Heart left ventricle (tissue), 16 donors: ENCODE data around the gene PLCB1. TPM values are rescaled to one million over a fixed set of nuclear protein-coding genes. Genes with fewer than 3 reads are reported as not detected.

Experiments
- ATAC-seq, 4 donors: fragments of 200-7000 bp; cut with Tn5 transposase; one replicate each; pipeline ENCODE4 v1.9.1; 2020 to 2022; ENCODE audit warnings: moderate library complexity in 4 of 4, mild to moderate bottlenecking in 3 of 4, moderate number of reproducible peaks in 1 of 4
- DNase-seq, 5 donors: peaks; one replicate each; pipeline ENCODE4 v3.0.0-alpha.2; 2020
- H3K27ac ChIP-seq, 12 donors: fragments of 200-600 bp; sonication (generic) in 4 of 12; one replicate each; pipeline versions ENCODE4 v1.5.0 to v1.8.0; 2016 to 2022; ENCODE audit warnings: mild to moderate bottlenecking in 2 of 12
- H3K27me3 ChIP-seq, 9 donors: fragments of 200-600 bp; sonication (generic) in 2 of 9; one replicate each; pipeline versions ENCODE4 v1.5.1 to v1.8.0; 2016 to 2022; ENCODE audit warnings: mild to moderate bottlenecking in 3 of 9
- H3K36me3 ChIP-seq, 9 donors: fragments of 200-600 bp; sonication (generic) in 2 of 9; one replicate each; pipeline versions ENCODE4 v1.5.0 to v1.8.0; 2018 to 2022; ENCODE audit warnings: mild to moderate bottlenecking in 2 of 9
- H3K4me1 ChIP-seq, 12 donors: fragments of 200-600 bp; sonication (generic) in 4 of 12; one replicate each; pipeline versions ENCODE4 v1.5.0 to v1.8.0; 2016 to 2022; ENCODE audit warnings: mild to moderate bottlenecking in 3 of 12
- H3K4me3 ChIP-seq, 12 donors: fragments of 200-600 bp; sonication (generic) in 4 of 12; one replicate each; pipeline versions ENCODE4 v1.5.0 to v1.8.0; 2017 to 2022; ENCODE audit warnings: mild to moderate bottlenecking in 9 of 12, moderate library complexity in 4 of 12
- H3K9me3 ChIP-seq, 12 donors: fragments of 200-600 bp; sonication (generic) in 4 of 12; one replicate each; pipeline versions ENCODE4 v1.5.0 to v1.8.0; 2016 to 2022; ENCODE audit warnings: mild to moderate bottlenecking in 1 of 12
- POLR2A ChIP-seq, 2 donors: fragments of 450-650 bp; IDR thresholded peaks; one replicate each; pipeline ENCODE4 v1.6.1; 2017; ENCODE audit warnings: antibody characterized with exemption in 2 of 2, mild to moderate bottlenecking in 2 of 2, moderate library complexity in 2 of 2
- WGBS, 4 donors: extraction: QIAGEN DNeasy Blood & Tissue Kit in 2 of 4; methylation state at CpG; one replicate each; pipeline versions ENCODE4 v1.1.5 to v1.1.7; 2013 to 2018; 5-methylcytosine and 5-hydroxymethylcytosine counted together
- intact Hi-C, 10 donors: fragments of 100-400 bp; cut with DNase I; formaldehyde crosslinking; loops; one replicate each; pipeline versions ENCODE4 v1.11.1 to v1.14.2; 2022
- polyA plus RNA-seq, 2 donors: library from polyadenylated mRNA; stranded (reverse); fragments of 200-250 nt; gene quantifications; one replicate each; pipeline ENCODE4 v1.2.3, GENCODE V29; 2013
- total RNA-seq, 9 donors: library from RNA; depleted of rRNA in 2 of 9; stranded (reverse); fragments of >200 nt in 2 of 9; fragmentation: NEBNext Ultra II Directional in 3 of 9; extraction: Animal tissue kit (Norgen Biotek cat#: 25700) in 3 of 9; gene quantifications; one replicate each; pipeline versions ENCODE4 v1.1.0 to v1.2.4, GENCODE V29; 2016 to 2023
- TF ChIP-seq, protein P1 (sequence below), 12 donors: fragments of 200-600 bp; sonication (generic) in 4 of 12; IDR thresholded peaks; one replicate each; pipeline versions ENCODE4 v1.5.0 to v1.8.0; 2018 to 2022; ENCODE audit warnings: antibody characterized with exemption in 12 of 12, mild to moderate bottlenecking in 5 of 12
- donor health status: ischemic (EF 13 %, LVEDD 7.1; RV severe dilation, severe dysfunction).
- donor health status: healthy with polysubstance abuse.
- donor health status: DM: no; HTN: yes; CAD: no.
- donor health status: DM: no; HTN: no; CAD: no.
- donor health status: ischemic (EF 25% LVEDD 6.9; RV normal size, moderate dysfunction).
- donor health status: ischemic (EF 25% LVEDD 5.7; RV mildly dilated, moderate dysfunction).
- donor health status: healthy.
- donor health status: DM: yes; HTN: yes; CAD: no.
- donor health status: ischemic (EF 35%, LVEDD 5.7; RV mildly dilated, moderate dysfunction).
- donor health status: nonischemic (EF 11% LVEDD 7.7; RV severe dilation, severe dysfunction).
- donor health status: DM: yes; HTN: yes; CAD: no.
- donor health status: PGD.
- donor health status: ischemic (EF 29% LVEDD 5.4; RV normal size, mild dysfunction).
- donor health status: nonischemic (EF 23%, LVEDD 6.1; RV moderate dilation, normal function).

PLCB1 gene
- total and polyA plus RNA-seq, 11 donors, result 2.5 to 12.1 (median 7.4) TPM

DNA sequence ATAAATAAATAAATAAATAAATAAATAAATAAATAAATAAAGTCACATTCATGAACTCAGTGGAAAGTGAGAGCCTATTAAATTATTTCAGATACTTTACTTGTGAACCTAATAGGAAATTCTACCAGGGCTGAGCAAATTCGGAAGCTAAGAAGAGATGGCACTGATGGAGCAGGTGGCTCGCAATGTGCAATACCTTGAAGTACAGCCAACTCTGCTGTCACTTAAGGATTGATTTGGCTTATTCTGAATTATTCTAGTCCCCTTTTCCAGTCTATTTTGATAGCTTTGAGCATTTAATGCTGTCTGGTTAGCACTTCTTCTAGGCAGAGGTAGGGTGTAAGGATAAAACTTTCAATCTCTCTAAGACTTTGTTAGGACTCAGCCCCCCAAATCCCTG, 541.0 kb downstream of the PLCB1 start:
- intact Hi-C loops, result no loop called here
- Histone ChIP-seq H3K4me3 (no peak overlapping the region), H3K27me3 (no peaks in the 10 kb centered on the region), H3K36me3 (peaks cover 0 to 8% (median 0%) of the 10 kb centered on the region in 9 donors), H3K4me1 (peaks cover 0 to 21% (median 4%) of the 10 kb centered on the region in 12 donors), H3K9me3 (peaks cover 0 to 11% (median 0%) of the 10 kb centered on the region in 12 donors), H3K27ac (no peak overlapping the region)
- DNase-seq (no peak), ATAC-seq (no peak)
- TF ChIP-seq, protein P1, sequence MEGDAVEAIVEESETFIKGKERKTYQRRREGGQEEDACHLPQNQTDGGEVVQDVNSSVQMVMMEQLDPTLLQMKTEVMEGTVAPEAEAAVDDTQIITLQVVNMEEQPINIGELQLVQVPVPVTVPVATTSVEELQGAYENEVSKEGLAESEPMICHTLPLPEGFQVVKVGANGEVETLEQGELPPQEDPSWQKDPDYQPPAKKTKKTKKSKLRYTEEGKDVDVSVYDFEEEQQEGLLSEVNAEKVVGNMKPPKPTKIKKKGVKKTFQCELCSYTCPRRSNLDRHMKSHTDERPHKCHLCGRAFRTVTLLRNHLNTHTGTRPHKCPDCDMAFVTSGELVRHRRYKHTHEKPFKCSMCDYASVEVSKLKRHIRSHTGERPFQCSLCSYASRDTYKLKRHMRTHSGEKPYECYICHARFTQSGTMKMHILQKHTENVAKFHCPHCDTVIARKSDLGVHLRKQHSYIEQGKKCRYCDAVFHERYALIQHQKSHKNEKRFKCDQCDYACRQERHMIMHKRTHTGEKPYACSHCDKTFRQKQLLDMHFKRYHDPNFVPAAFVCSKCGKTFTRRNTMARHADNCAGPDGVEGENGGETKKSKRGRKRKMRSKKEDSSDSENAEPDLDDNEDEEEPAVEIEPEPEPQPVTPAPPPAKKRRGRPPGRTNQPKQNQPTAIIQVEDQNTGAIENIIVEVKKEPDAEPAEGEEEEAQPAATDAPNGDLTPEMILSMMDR (IDR thresholded peaks at IDR 0.05), result no peak
- 88 to 100% (median 98%) methylated on average over 2 of the region's 2 CpGs for WGBS, 4 donors

DNA sequence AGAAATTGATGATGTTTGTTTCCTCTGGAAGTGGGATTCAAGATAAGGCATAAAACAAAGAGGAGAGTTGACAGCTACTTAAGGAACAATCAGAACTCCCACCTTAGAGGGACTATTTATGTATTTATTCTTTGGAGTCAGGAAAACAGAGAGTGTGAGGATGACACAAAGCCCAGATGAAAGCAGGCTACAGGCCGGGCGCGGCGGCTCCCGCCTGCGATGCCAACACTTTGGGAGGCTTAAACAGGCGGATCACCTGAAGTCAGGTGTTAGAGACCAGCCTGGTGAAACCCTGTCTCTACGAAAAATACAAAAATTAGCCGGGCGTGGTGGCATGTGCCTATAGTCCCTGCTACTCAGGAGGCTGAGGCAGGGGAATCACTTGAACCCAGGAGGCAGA, 543.8 kb downstream of the PLCB1 start:
- Histone ChIP-seq H3K4me3 (no peak overlapping the region), H3K27me3 (no peaks in the 10 kb centered on the region), H3K9me3 (peaks cover 0 to 11% (median 0%) of the 10 kb centered on the region in 12 donors), H3K36me3 (peaks cover 0 to 8% (median 0%) of the 10 kb centered on the region in 9 donors), H3K4me1 (peaks cover 0 to 9% (median 1%) of the 10 kb centered on the region in 12 donors), H3K27ac (no peak overlapping the region)
- DNase-seq (no peak), ATAC-seq (no peak)
- intact Hi-C loops, result no loop called here
- no peak for TF ChIP-seq POLR2A (IDR thresholded peaks at IDR 0.05)
- TF ChIP-seq, protein P1 (IDR thresholded peaks at IDR 0.05), result no peak
- 95 to 98% (median 97%) methylated on average over 10 of the region's 10 CpGs for WGBS, 4 donors

DNA sequence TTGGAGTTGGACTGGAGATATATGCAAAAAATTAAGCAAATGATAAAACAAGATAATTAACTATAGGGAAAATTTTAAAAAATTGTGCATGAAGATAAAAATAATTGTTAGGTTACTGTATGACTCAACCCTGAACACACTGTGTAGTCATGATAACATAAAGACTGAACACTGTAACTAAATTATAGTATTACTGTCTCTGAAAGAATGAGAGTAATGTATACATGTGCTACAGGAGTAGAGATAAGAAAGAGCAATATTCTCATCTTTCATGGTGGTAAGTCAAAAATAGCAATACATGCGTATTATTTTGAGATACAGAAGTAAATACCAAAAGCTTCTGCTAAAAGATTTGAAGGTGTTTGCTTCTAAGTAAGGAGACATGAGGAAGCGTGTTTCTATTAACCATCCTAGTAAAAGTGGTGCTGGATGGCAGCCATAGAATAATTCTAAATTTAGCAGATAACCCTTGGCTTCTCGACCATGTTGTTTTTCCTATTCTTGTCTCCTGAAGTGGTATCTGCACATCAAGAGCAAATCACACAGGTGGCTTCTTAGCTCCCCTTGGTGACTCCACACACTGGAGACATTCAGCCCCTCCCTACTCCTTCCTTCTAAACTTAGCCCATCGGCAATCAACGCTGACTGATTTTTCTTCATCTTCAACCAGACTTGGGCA, 546.2 kb downstream of the PLCB1 start:
- no peak overlapping the region for H3K4me3 ChIP-seq
- ATAC-seq (peak in 3 of 4 donors; percentile 47 to 59 (median 59)), DNase-seq (no peak)
- peak overlapping the region in 1 of 12 donors; percentile 6 for H3K27ac ChIP-seq
- peaks cover 0 to 8% (median 0%) of the 10 kb centered on the region in 9 donors for H3K36me3 ChIP-seq
- H3K9me3 ChIP-seq, result peaks cover 0 to 11% (median 0%) of the 10 kb centered on the region in 12 donors
- H3K4me1 ChIP-seq, result no peaks in the 10 kb centered on the region
- intact Hi-C loops, result no loop called here
- 29 to 63% (median 37%) methylated on average over 5 of the region's 5 CpGs for WGBS, 4 donors
- no peaks in the 10 kb centered on the region for H3K27me3 ChIP-seq
- no peak for TF ChIP-seq POLR2A (IDR thresholded peaks at IDR 0.05)
- TF ChIP-seq, protein P1 (IDR thresholded peaks at IDR 0.05), result no peak

DNA sequence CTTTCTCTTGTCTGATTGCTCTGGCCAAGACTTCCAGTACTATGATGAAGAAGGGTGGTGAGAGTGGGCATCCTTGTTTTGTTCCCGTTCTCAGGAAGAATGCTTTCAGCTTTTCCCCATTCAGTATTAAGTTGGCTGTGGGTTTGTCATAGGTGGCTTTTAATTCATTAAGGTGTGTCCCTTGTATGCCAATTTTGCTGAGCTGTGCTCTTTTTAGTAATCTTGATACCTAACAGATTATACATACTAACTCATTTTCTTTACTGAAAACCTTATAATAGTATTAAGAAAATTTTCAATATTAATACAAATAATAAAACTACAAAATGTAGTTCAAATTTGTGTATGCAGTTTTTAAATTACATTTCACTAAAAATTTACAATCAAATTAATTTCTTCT, 557.3 kb downstream of the PLCB1 start:
- 94 to 100% (median 97%) methylated on average over 1 of the region's 1 CpG for WGBS, 4 donors
- DNase-seq (no peak), ATAC-seq (no peak)
- H3K27ac ChIP-seq, result no peak overlapping the region
- no peak overlapping the region for H3K4me3 ChIP-seq
- H3K9me3 ChIP-seq, result peaks cover 0 to 21% (median 2%) of the 10 kb centered on the region in 12 donors
- no peak for TF ChIP-seq POLR2A (IDR thresholded peaks at IDR 0.05)
- TF ChIP-seq, protein P1 (IDR thresholded peaks at IDR 0.05), result no peak
- intact Hi-C loops, result no loop called here
- H3K4me1 ChIP-seq, result no peaks in the 10 kb centered on the region
- H3K36me3 ChIP-seq, result peaks cover 0 to 12% (median 0%) of the 10 kb centered on the region in 9 donors
- no peaks in the 10 kb centered on the region for H3K27me3 ChIP-seq
